Measurements from ENCODE around the gene RASL10B.

RASL10B gene

GRCh38 chr17:35763767-35764122 is 32.3 kb downstream of the RASL10B start:
- DNase-seq (ENCODE audit: low read depth in 2 of 3, low spot score in 2 of 3): no peak

- DNase-seq (ENCODE audit: low read depth in 2 of 3, low spot score in 2 of 3): peak; percentile 75 to 88 (median 84)
Observed at GRCh38 chr17:35764123-35764991, 32.9 kb downstream of the RASL10B start.

GRCh38 chr17:35765086-35765710 is 33.8 kb downstream of the RASL10B start:
- DNase-seq (ENCODE audit: low read depth in 2 of 3, low spot score in 2 of 3): no peak

- no peak for DNase-seq (ENCODE audit: low read depth in 2 of 3, low spot score in 2 of 3)
Observed at GRCh38 chr17:35765756-35766488, 34.5 kb downstream of the RASL10B start.

- DNase-seq (ENCODE audit: low read depth in 2 of 3, low spot score in 2 of 3): no peak
Observed at GRCh38 chr17:35766489-35766877, 35.0 kb downstream of the RASL10B start.

GRCh38 chr17:35766903-35767510 is 35.6 kb downstream of the RASL10B start:
- DNase-seq (ENCODE audit: low read depth in 2 of 3, low spot score in 2 of 3): no peak

GRCh38 chr17:35768797-35769196 is 37.4 kb downstream of the RASL10B start:
- DNase-seq (ENCODE audit: low read depth in 2 of 3, low spot score in 2 of 3): no peak

GRCh38 chr17:35769895-35770486 is 38.6 kb downstream of the RASL10B start:
- no peak for DNase-seq (ENCODE audit: low read depth in 2 of 3, low spot score in 2 of 3)

- DNase-seq (ENCODE audit: low read depth in 2 of 3, low spot score in 2 of 3): no peak
Observed at GRCh38 chr17:35773129-35773528, 41.7 kb downstream of the RASL10B start.

- DNase-seq (ENCODE audit: low read depth in 2 of 3, low spot score in 2 of 3): no peak
Observed at GRCh38 chr17:35773679-35774425, 42.4 kb downstream of the RASL10B start.

- no peak for DNase-seq (ENCODE audit: low read depth in 2 of 3, low spot score in 2 of 3)
Observed at GRCh38 chr17:35774499-35774898, 43.1 kb downstream of the RASL10B start.

- DNase-seq (ENCODE audit: low read depth in 2 of 3, low spot score in 2 of 3): no peak
Observed at GRCh38 chr17:35775039-35775438, 43.6 kb downstream of the RASL10B start.

- DNase-seq (ENCODE audit: low read depth in 2 of 3, low spot score in 2 of 3): no peak
Observed at GRCh38 chr17:35775583-35775982, 44.1 kb downstream of the RASL10B start.

GRCh38 chr17:35778641-35779196 is 47.3 kb downstream of the RASL10B start:
- no peak for DNase-seq (ENCODE audit: low read depth in 2 of 3, low spot score in 2 of 3)

- no peak for DNase-seq (ENCODE audit: low read depth in 2 of 3, low spot score in 2 of 3)
Observed at GRCh38 chr17:35780950-35781349, 49.5 kb downstream of the RASL10B start.

- DNase-seq (ENCODE audit: low read depth in 2 of 3, low spot score in 2 of 3): no peak
Observed at GRCh38 chr17:35784895-35785294, 53.5 kb downstream of the RASL10B start.

GRCh38 chr17:35786941-35787432 is 55.5 kb downstream of the RASL10B start:
- DNase-seq (ENCODE audit: low read depth in 2 of 3, low spot score in 2 of 3): no peak

GRCh38 chr17:35788477-35789368 is 57.3 kb downstream of the RASL10B start:
- no peak for DNase-seq (ENCODE audit: low read depth in 2 of 3, low spot score in 2 of 3)

- no peak for DNase-seq (ENCODE audit: low read depth in 2 of 3, low spot score in 2 of 3)
Observed at GRCh38 chr17:35790841-35791240, 59.4 kb downstream of the RASL10B start.

All from activated CD8-positive, alpha-beta memory T cell treated with anti-CD3 and anti-CD28 coated beads for 48 hours (primary cell).